ENCODE measurements around the gene GPR176.

GPR176 gene

GRCh38 chr15:39936187-39936586, 16.1 kb upstream of the GPR176 start:
- no peak for DNase-seq (ENCODE audit: extremely low read depth, low read depth)
- TF ChIP-seq CTCF (IDR thresholded peaks at IDR 0.05; ENCODE audit: low read depth, low read length), result no peak

GRCh38 chr15:39935241-39935640, 15.2 kb upstream of the GPR176 start:
- no peak for DNase-seq (ENCODE audit: extremely low read depth, low read depth)
- no peak for TF ChIP-seq CTCF (IDR thresholded peaks at IDR 0.05; ENCODE audit: low read depth, low read length)

GRCh38 chr15:39934397-39935071, 14.5 kb upstream of the GPR176 start:
- TF ChIP-seq CTCF (IDR thresholded peaks at IDR 0.05; ENCODE audit: low read depth, low read length), result no peak
- no peak for DNase-seq (ENCODE audit: extremely low read depth, low read depth)

GRCh38 chr15:39931615-39932014, 11.5 kb upstream of the GPR176 start:
- DNase-seq (ENCODE audit: extremely low read depth, low read depth), result no peak
- no peak; the same call in 1 of the 2 replicates for TF ChIP-seq CTCF (IDR thresholded peaks at IDR 0.05; ENCODE audit: low read depth, low read length)

GRCh38 chr15:39926526-39926925, 6.5 kb upstream of the GPR176 start:
- TF ChIP-seq CTCF (IDR thresholded peaks at IDR 0.05; ENCODE audit: low read depth, low read length), result no peak
- no peak for DNase-seq (ENCODE audit: extremely low read depth, low read depth)

- TF ChIP-seq CTCF (IDR thresholded peaks at IDR 0.05; ENCODE audit: low read depth, low read length), result no peak; the same call in 1 of the 2 replicates
- no peak for DNase-seq (ENCODE audit: extremely low read depth, low read depth)
Measured at GRCh38 chr15:39925112-39925842, 5.2 kb upstream of the GPR176 start.

- no peak for TF ChIP-seq CTCF (IDR thresholded peaks at IDR 0.05; ENCODE audit: low read depth, low read length)
- no peak for DNase-seq (ENCODE audit: extremely low read depth, low read depth)
Measured at GRCh38 chr15:39924437-39924836, 4.4 kb upstream of the GPR176 start.
